Measurements from ENCODE around the gene NDUFB2.

The NDUFB2 gene

GRCh38 chr7:140745266-140746058 lies 49.0 kb downstream of the NDUFB2 start:
- TF ChIP-seq FOXP2 (optimal IDR thresholded peaks at IDR 0.05; ENCODE audit: control extremely low read depth, extremely low read length, insufficient read depth) (no peak), POLR2AphosphoS5 (IDR thresholded peaks at IDR 0.05; ENCODE audit: borderline replicate concordance, low read depth, low read length) (no peak), EZH2 (IDR thresholded peaks at IDR 0.05) (no peak)
- Histone ChIP-seq H3K27ac (no peak overlapping the region), H3K9ac (ENCODE audit: insufficient read length) (no peak overlapping the region), H3K36me3 (ENCODE audit: insufficient read depth, low read length) (peaks cover 14% of the 10 kb centered on the region; the same call in 1 of the 2 replicates), H3K4me3 (no peak overlapping the region), H3K9me3 (ENCODE audit: low read depth, low read length) (no peaks in the 10 kb centered on the region)
- no peak for DNase-seq (ENCODE audit: low read depth, low spot score)

GRCh38 chr7:140746751-140747150 lies 50.2 kb downstream of the NDUFB2 start:
- TF ChIP-seq FOXP2 (optimal IDR thresholded peaks at IDR 0.05; ENCODE audit: control extremely low read depth, extremely low read length, insufficient read depth) (no peak), EZH2 (IDR thresholded peaks at IDR 0.05) (no peak), POLR2AphosphoS5 (IDR thresholded peaks at IDR 0.05; ENCODE audit: borderline replicate concordance, low read depth, low read length) (no peak)
- H3K4me3 ChIP-seq: no peak overlapping the region
- no peaks in the 10 kb centered on the region for H3K9me3 ChIP-seq (ENCODE audit: low read depth, low read length)
- H3K27ac ChIP-seq: no peak overlapping the region
- no peak overlapping the region for H3K9ac ChIP-seq (ENCODE audit: insufficient read length)
- no peak for DNase-seq (ENCODE audit: low read depth, low spot score)
- peaks cover 14% of the 10 kb centered on the region; the same call in 1 of the 2 replicates for H3K36me3 ChIP-seq (ENCODE audit: insufficient read depth, low read length)

- no peaks in the 10 kb centered on the region for H3K9me3 ChIP-seq (ENCODE audit: low read depth, low read length)
- peaks cover 9% of the 10 kb centered on the region; the same call in 1 of the 2 replicates for H3K36me3 ChIP-seq (ENCODE audit: insufficient read depth, low read length)
- no peak overlapping the region for H3K4me3 ChIP-seq
- TF ChIP-seq EZH2 (IDR thresholded peaks at IDR 0.05): no peak
- TF ChIP-seq POLR2AphosphoS5 (IDR thresholded peaks at IDR 0.05; ENCODE audit: borderline replicate concordance, low read depth, low read length): no peak
- no peak for TF ChIP-seq FOXP2 (optimal IDR thresholded peaks at IDR 0.05; ENCODE audit: control extremely low read depth, extremely low read length, insufficient read depth)
- no peak overlapping the region for H3K27ac ChIP-seq
- no peak for DNase-seq (ENCODE audit: low read depth, low spot score)
- no peak overlapping the region for H3K9ac ChIP-seq (ENCODE audit: insufficient read length)
These were observed 56.0 kb downstream of the NDUFB2 start for GRCh38 chr7:140752533-140752932.

- Histone ChIP-seq H3K27ac (no peak overlapping the region), H3K9me3 (ENCODE audit: low read depth, low read length) (no peaks in the 10 kb centered on the region), H3K9ac (ENCODE audit: insufficient read length) (no peak overlapping the region), H3K36me3 (ENCODE audit: insufficient read depth, low read length) (no peaks in the 10 kb centered on the region), H3K4me3 (no peak overlapping the region)
- TF ChIP-seq EZH2 (IDR thresholded peaks at IDR 0.05) (no peak), FOXP2 (optimal IDR thresholded peaks at IDR 0.05; ENCODE audit: control extremely low read depth, extremely low read length, insufficient read depth) (no peak), POLR2AphosphoS5 (IDR thresholded peaks at IDR 0.05; ENCODE audit: borderline replicate concordance, low read depth, low read length) (no peak)
- no peak for DNase-seq (ENCODE audit: low read depth, low spot score)
These were observed 58.0 kb downstream of the NDUFB2 start for GRCh38 chr7:140754506-140754905.

All from SK-N-MC (cell line).